K562 (cell line): ENCODE data around the gene LTBP1. TPM values are rescaled to one million over a fixed set of nuclear protein-coding genes. Genes with fewer than 3 reads are reported as not detected.

Experiments used
- ATAC-seq: fragments of 200-7000 bp; cut with Tn5 transposase; 3 replicates; pipeline ENCODE4 v1.9.1; 2020; ENCODE audit warnings: moderate library complexity
- BruUV-seq: library from RNA; stranded (reverse); fragments of 400-500 nt; replicated peaks from 2 replicates; lab custom pipeline; 2021; lab: Mats Ljungman, UMichigan
- CTCF ChIA-PET: fragments of 300-600 bp; formaldehyde crosslinking; extraction: SDS; loops from one replicate; lab custom pipeline; 2021; ENCODE audit warnings: low intra/inter-chr PET ratio; lab: Yijun Ruan, JAX
- POLR2A ChIA-PET: fragments of 300-600, 350-650 bp; sonication (Branson Sonifier 250); formaldehyde crosslinking; extraction: SDS; loops from one replicate; lab custom pipeline; 2021; ENCODE audit warnings: antibody characterized with exemption, inconsistent platforms; lab: Yijun Ruan, JAX
- DNase-seq, 4 experiments: peaks; one replicate each; pipeline versions ENCODE4 v3.0.0 to v3.0.0-alpha.2; 2011 to 2018; ENCODE audit warnings: low spot score in 3 of 4, mixed read lengths in 3 of 4; ENCODE audit errors: extremely low read depth in 1 of 4
- FAIRE-seq: peaks from 2 replicates; lab custom pipeline; 2011; peaks lifted over from hg19 to GRCh38; lab: Jason Lieb, UNC
- H2AFZ ChIP-seq: 2 replicates; pipeline ENCODE4 v1.6.0; 2011; ENCODE audit warnings: low read depth, low read length, control low read depth, inconsistent platforms
- H3K27ac ChIP-seq: fragments of 200-600 bp; 3 replicates; pipeline ENCODE4 v1.8.0; 2011; ENCODE audit warnings: low read depth, mild to moderate bottlenecking, control low read depth, inconsistent platforms, low read length, moderate library complexity, mixed read lengths; ENCODE audit errors: extremely low read depth
- H3K27me3 ChIP-seq, 2 experiments: fragments of 300-600 bp in 1 of 2; 2 replicates in 1 of 2; 3 replicates in 1 of 2; pipeline versions ENCODE4 v1.6.0 to v1.8.0; 2011; ENCODE audit warnings: inconsistent platforms in 2 of 2, low read length in 2 of 2, mild to moderate bottlenecking in 1 of 2, mixed read lengths in 1 of 2, moderate library complexity in 1 of 2; ENCODE audit not compliant: control insufficient read depth in 2 of 2, insufficient read depth in 2 of 2
- H3K36me3 ChIP-seq: fragments of 300-600 bp; 3 replicates; pipeline ENCODE4 v1.8.0; 2011; ENCODE audit warnings: mild to moderate bottlenecking, low read length, inconsistent platforms; ENCODE audit not compliant: control insufficient read depth, insufficient read depth
- H3K4me1 ChIP-seq, 2 experiments: fragments of 200-600 bp in 1 of 2; replicated peaks in 1 of 2; 2 replicates in 1 of 2; 3 replicates in 1 of 2; pipeline versions ENCODE4 v1.5.1 to v1.8.0; 2011; ENCODE audit warnings: inconsistent platforms in 2 of 2, low read length in 2 of 2, mild to moderate bottlenecking in 1 of 2, mixed read lengths in 1 of 2, moderate library complexity in 1 of 2; ENCODE audit not compliant: control insufficient read depth in 2 of 2, insufficient read depth in 2 of 2
- H3K4me2 ChIP-seq: 2 replicates; pipeline ENCODE4 v1.6.1; 2011; ENCODE audit warnings: low read length, control low read depth, inconsistent platforms, mixed read lengths; ENCODE audit not compliant: insufficient read depth
- H3K4me3 ChIP-seq: fragments of 200-600 bp; sonication (generic), shearing (Covaris generic); 2 replicates; pipeline ENCODE4 v1.5.1; 2016; ENCODE audit warnings: control low read depth, inconsistent platforms
- H3K79me2 ChIP-seq: fragments of 200-600 bp; 3 replicates; pipeline ENCODE4 v1.8.0; 2011; ENCODE audit warnings: low read length, inconsistent platforms; ENCODE audit not compliant: control insufficient read depth, insufficient read depth
- H3K9ac ChIP-seq, 2 experiments: 2 replicates each; pipeline versions ENCODE4 v1.6.0 to v1.6.1; 2011; ENCODE audit warnings: low read depth in 2 of 2, low read length in 2 of 2, control low read depth in 1 of 2, inconsistent platforms in 1 of 2, mild to moderate bottlenecking in 1 of 2, mixed read lengths in 1 of 2; ENCODE audit not compliant: insufficient read depth in 1 of 2
- H3K9me1 ChIP-seq: one replicate; pipeline ENCODE4 v1.6.0; 2011; ENCODE audit warnings: inconsistent platforms, mild to moderate bottlenecking, low read length, moderate library complexity; ENCODE audit not compliant: control insufficient read depth, insufficient read depth
- H3K9me3 ChIP-seq: replicated peaks from 2 replicates; pipeline ENCODE4 v1.5.1; 2011; ENCODE audit warnings: low read depth, low read length, inconsistent platforms; ENCODE audit not compliant: control insufficient read depth, insufficient read depth
- H4K20me1 ChIP-seq: replicated peaks from 2 replicates; pipeline ENCODE4 v1.6.1; 2011; ENCODE audit warnings: low read length, inconsistent platforms, mixed read lengths; ENCODE audit not compliant: control insufficient read depth, insufficient read depth
- ATF7 ChIP-seq: fragments of 450-650 bp; IDR thresholded peaks from 2 replicates; pipeline ENCODE4 v1.7.1; 2014; ENCODE audit warnings: mild to moderate bottlenecking, moderate library complexity
- BCOR ChIP-seq: fragments of 450-650 bp; IDR thresholded peaks from 2 replicates; pipeline ENCODE4 v1.6.1; 2016
- CREB3L1 ChIP-seq: fragments of 450-650 bp; IDR thresholded peaks from 2 replicates; pipeline ENCODE4 v1.6.1; 2014; ENCODE audit warnings: low read depth, mild to moderate bottlenecking, moderate library complexity, borderline replicate concordance
- GATAD2A ChIP-seq: fragments of 450-650 bp; IDR thresholded peaks from 2 replicates; pipeline ENCODE4 v1.6.1; 2017
- KDM4B ChIP-seq, 2 experiments: fragments of 450-650 bp in 1 of 2; sonication (generic) in 1 of 2; IDR thresholded peaks; 2 replicates each; pipeline ENCODE4 v1.6.1; 2016 to 2017; ENCODE audit warnings: borderline replicate concordance in 2 of 2, antibody characterized with exemption in 1 of 2, low read depth in 1 of 2, mild to moderate bottlenecking in 1 of 2
- NFIC ChIP-seq: fragments of 450-650 bp; IDR thresholded peaks from 2 replicates; pipeline ENCODE4 v1.6.1; 2017; ENCODE audit warnings: mild to moderate bottlenecking, inconsistent platforms
- NFYB ChIP-seq: IDR thresholded peaks from 2 replicates; pipeline ENCODE4 v1.6.1; 2011; ENCODE audit warnings: mild to moderate bottlenecking, moderate library complexity; ENCODE audit not compliant: insufficient read length; ENCODE audit errors: extremely low read depth
- NR2C1 ChIP-seq, 2 experiments: fragments of 450-650 bp; IDR thresholded peaks; 2 replicates each; pipeline ENCODE4 v1.6.1; 2017; ENCODE audit warnings: mild to moderate bottlenecking in 2 of 2, antibody characterized with exemption in 1 of 2, inconsistent platforms in 1 of 2, missing compliant biosample characterization in 1 of 2, missing genetic modification characterization in 1 of 2
- NR2C2 ChIP-seq, 2 experiments: fragments of 200-800 bp in 1 of 2; sonication (Bioruptor generic) in 1 of 2; sonication (generic) in 1 of 2; formaldehyde crosslinking in 1 of 2; IDR thresholded peaks; 2 replicates each; pipeline versions ENCODE4 v1.6.1 to v1.8.0; 2016 to 2022; ENCODE audit warnings: mild to moderate bottlenecking in 1 of 2, missing compliant biosample characterization in 1 of 2, missing genetic modification characterization in 1 of 2, missing genetic modification reagents in 1 of 2
- RNF2 ChIP-seq: sonication (generic); IDR thresholded peaks from 2 replicates; pipeline ENCODE4 v1.6.1; 2016
- SAFB2 ChIP-seq: fragments of 200-400 bp; formaldehyde crosslinking; IDR thresholded peaks from 2 replicates; pipeline ENCODE4 v1.6.1; 2018; ENCODE audit warnings: borderline replicate concordance, low read length, low read depth, moderate library complexity; ENCODE audit not compliant: severe bottlenecking
- SIN3A ChIP-seq, 2 experiments: fragments of 150-350 bp in 1 of 2; IDR thresholded peaks; 2 replicates each; pipeline ENCODE4 v1.6.1; 2011 to 2016; ENCODE audit warnings: borderline replicate concordance in 2 of 2, low read depth in 2 of 2, low read length in 2 of 2, mild to moderate bottlenecking in 2 of 2, moderate library complexity in 2 of 2; ENCODE audit not compliant: control insufficient read depth in 1 of 2
- SMAD3 ChIP-seq: fragments of 450-650 bp; formaldehyde crosslinking; conservative IDR thresholded peaks from 2 replicates; pipeline ENCODE4 v1.4.0; 2020; ENCODE audit warnings: mild to moderate bottlenecking
- ZFP36 ChIP-seq: fragments of 150-350 bp; IDR thresholded peaks from 2 replicates; pipeline ENCODE4 v1.6.1; 2018; ENCODE audit warnings: low read length, low read depth; ENCODE audit not compliant: partially characterized antibody
- WGBS: fragments of 100-300 bp; shearing (Covaris generic); methylation state at CpG from one replicate; pipeline ENCODE4 v1.1.6; 2016; ENCODE audit warnings: low coverage, mixed read lengths; ENCODE audit not compliant: insufficient coverage; ENCODE audit errors: missing lambda C conversion rate; 5-methylcytosine and 5-hydroxymethylcytosine counted together
- in situ Hi-C: fragments of 300-500 bp; cut with MboI; formaldehyde crosslinking; loops from 4 replicates; pipeline ENCODE4 v1.15.0; 2018; ENCODE audit warnings: inconsistent platforms, mixed read lengths
- intact Hi-C: fragments of 100-400 bp; cut with micrococcal nuclease; formaldehyde crosslinking; loops from 2 replicates; pipeline ENCODE4 v1.14.2; 2022
- polyA plus RNA-seq, 8 experiments: library from polyadenylated mRNA; depleted of rRNA in 4 of 8; stranded (reverse) in 5 of 8; unstranded in 3 of 8; fragments of >200 nt; fragmentation: Nextera tagmentation in 2 of 8; fragmentation: Illumina TruSeq in 1 of 8; extraction: Ambion mirVana in 2 of 8; extraction: Trizol in 1 of 8; gene quantifications; 2 replicates each; pipeline versions ENCODE4 v1.2.1 to v1.2.3, GENCODE V29; 2011 to 2014; ENCODE audit warnings: inconsistent platforms in 1 of 8, missing spikeins in 1 of 8
- total RNA-seq, 7 experiments: library from RNA; depleted of rRNA in 6 of 7; stranded (reverse); fragments of >200 nt in 6 of 7; fragmentation: Illumina TruSeq in 2 of 7; extraction: Trizol in 2 of 7; gene quantifications; 2 replicates each; pipeline versions ENCODE4 v1.2.1 to v1.2.3, GENCODE V29; 2011 to 2021; ENCODE audit warnings: low replicate concordance in 1 of 7

The LTBP1 gene
- total and polyA plus RNA-seq, 9 of the 15 experiments (the other 6 are each of a cell fraction or from before 2014, with no cell fraction given), result 3.6 to 16.4 (median 8.5) TPM

GRCh38 chr2:33340280-33340679 lies 393.5 kb downstream of the LTBP1 start:
- POLR2A ChIA-PET, result no interaction called here
- in situ Hi-C loops, result no loop called here

GRCh38 chr2:33342171-33342570 lies 395.4 kb downstream of the LTBP1 start:
- Histone ChIP-seq H3K27ac (no peak overlapping the region), H3K4me1 (no peaks in the 10 kb centered on the region), H3K9me1 (peaks cover 3% of the 10 kb centered on the region), H3K4me2 (no peak overlapping the region), H2AFZ (no peak overlapping the region), H3K9ac (no peak overlapping the region), H3K9me3 (no peaks in the 10 kb centered on the region), H3K4me3 (no peak overlapping the region), H3K79me2 (no peaks in the 10 kb centered on the region), H3K27me3 (no peaks in the 10 kb centered on the region), H4K20me1 (no peaks in the 10 kb centered on the region), H3K36me3 (no peaks in the 10 kb centered on the region)
- no TSS peak for BruUV-seq
- intact Hi-C loops, result no loop called here
- in situ Hi-C loops, result no loop called here
- POLR2A ChIA-PET, result no interaction called here
- no peak for ATAC-seq
- CTCF ChIA-PET, result no interaction called here
- no peak for FAIRE-seq
- no peak for DNase-seq
- WGBS, result 18% methylated on average over 5 of the region's 5 CpGs
- no peak for TF ChIP-seq SMAD3 (CRISPR knock-in tag)
- no peak for TF ChIP-seq NFYB
- no peak for TF ChIP-seq SAFB2
- TF ChIP-seq KDM4B (IDR thresholded peaks at IDR 0.05; ENCODE audit: borderline replicate concordance in 2 of 2, low read depth in 1 of 2), result no peak
- TF ChIP-seq SIN3A (IDR thresholded peaks at IDR 0.05; ENCODE audit: borderline replicate concordance in 2 of 2, control insufficient read depth in 1 of 2, low read depth in 2 of 2, low read length in 2 of 2), result no peak
- no peak for TF ChIP-seq ATF7
- no peak for TF ChIP-seq ZFP36
- no peak for TF ChIP-seq GATAD2A
- no peak for TF ChIP-seq RNF2
- TF ChIP-seq CREB3L1, result no peak

More at GRCh38 chr2:33340280-33340679, 393.5 kb downstream of the LTBP1 start:
- ATAC-seq, result no peak
- no TSS peak for BruUV-seq
- Histone ChIP-seq H2AFZ (no peak overlapping the region), H3K9me3 (no peaks in the 10 kb centered on the region), H3K4me3 (no peak overlapping the region), H4K20me1 (no peaks in the 10 kb centered on the region), H3K4me2 (no peak overlapping the region), H3K9me1 (peaks cover 3% of the 10 kb centered on the region), H3K79me2 (no peaks in the 10 kb centered on the region), H3K9ac (0 out of 4 replicates have a peak overlapping the region, but pooled peaks of 1 of the 2 experiments have one; percentile 7), H3K27me3 (no peaks in the 10 kb centered on the region), H3K36me3 (no peaks in the 10 kb centered on the region), H3K4me1 (no peaks in the 10 kb centered on the region), H3K27ac (no peak overlapping the region)
- intact Hi-C loops, result no loop called here
- TF ChIP-seq NR2C1 (IDR thresholded peaks at IDR 0.05) (no peak), NR2C1 (tag; IDR thresholded peaks at IDR 0.05) (0 out of 2 replicates have a peak, but pooled peaks have one; percentile 22), NR2C2 (CRISPR knock-in tag; IDR thresholded peaks at IDR 0.05) (no peak), NR2C2 (tag; IDR thresholded peaks at IDR 0.05) (peak; percentile 40; the same call in 1 of the 2 replicates), BCOR (no peak), NFIC (peak; percentile 52)
- WGBS, result 26% methylated on average over 5 of the region's 6 CpGs
- CTCF ChIA-PET, result no interaction called here
- no peak for DNase-seq
- no peak for FAIRE-seq
